Activated CD8-positive, alpha-beta T cell treated with anti-CD3 and anti-CD28 coated beads for 36 hours (primary cell): Measurements from ENCODE around the gene PCDHGB3. TPM values are rescaled to one million over a fixed set of nuclear protein-coding genes. Genes with fewer than 3 reads are reported as not detected.
"Not testable (repeated sequence)": the region's sequence is repeated elsewhere in the genome, so short reads cannot be mapped to it uniquely, and the experiment has no call there.

Source experiments
- ATAC-seq: fragments of 200-7000 bp; cut with Tn5 transposase; one replicate; pipeline ENCODE4 v1.10.0; 2021; ENCODE audit warnings: mild to moderate bottlenecking, moderate library complexity
- CTCF ChIA-PET: fragments of 350-600 bp; sonication (Branson Sonifier 250); formaldehyde crosslinking; loops from one replicate; lab custom pipeline; 2021; ENCODE audit warnings: antibody characterized with exemption; lab: Charles Lee
- POLR2A ChIA-PET: fragments of 350-600 bp; sonication (Branson Sonifier 250); formaldehyde crosslinking; loops from one replicate; lab custom pipeline; 2021; ENCODE audit warnings: antibody characterized with exemption; lab: Charles Lee
- DNase-seq: peaks from one replicate; pipeline ENCODE4 v3.0.0-alpha.2; 2020
- H3K27ac Mint-ChIP-seq: one replicate; pipeline ENCODE4 v1.8.0; 2021; ENCODE audit warnings: mild to moderate bottlenecking, mixed read lengths
- H3K27me3 Mint-ChIP-seq: one replicate; pipeline ENCODE4 v1.8.0; 2021; ENCODE audit warnings: mixed read lengths
- H3K36me3 Mint-ChIP-seq: one replicate; pipeline ENCODE4 v1.8.0; 2021; ENCODE audit warnings: low read depth, mixed read lengths
- H3K4me1 Mint-ChIP-seq: one replicate; pipeline ENCODE4 v1.8.0; 2021; ENCODE audit warnings: low read depth, mixed read lengths
- H3K4me3 Mint-ChIP-seq: one replicate; pipeline ENCODE4 v1.8.0; 2021; ENCODE audit warnings: mild to moderate bottlenecking, moderate library complexity, mixed read lengths
- H3K9me3 Mint-ChIP-seq: one replicate; pipeline ENCODE4 v1.8.0; 2021; ENCODE audit warnings: mixed read lengths
- CTCF ChIP-seq: fragments of 200-600 bp; IDR thresholded peaks from one replicate; pipeline ENCODE4 v1.8.0; 2022; ENCODE audit warnings: antibody characterized with exemption, mild to moderate bottlenecking
- intact Hi-C: fragments of 100-400 bp; cut with micrococcal nuclease; formaldehyde crosslinking; loops from one replicate; pipeline ENCODE4 v1.10.0; 2022
- total RNA-seq, 2 experiments: library from RNA; stranded (reverse); gene quantifications; one replicate each; pipeline ENCODE4 v1.2.3, GENCODE V29; 2021

The PCDHGB3 gene
- total RNA-seq, 2 experiments from 2014 or later = 0.07 to 0.16 TPM

GRCh38 chr5:141397756-141398551, 27.9 kb downstream of the PCDHGB3 start, which contains the start of gene PCDHGB5:
Gene PCDHGB5, plus strand, starts transcription at chr5:141397947. Its CDS starts 181 bp downstream, at chr5:141398128.
- H3K4me3 Mint-ChIP-seq = peak within 1 kb of the TSS; percentile 32
- H3K4me1 Mint-ChIP-seq, H3K27ac Mint-ChIP-seq, intact Hi-C loops: not testable (repeated sequence)
- peaks cover 22% of the 10 kb centered on the region for H3K36me3 Mint-ChIP-seq
- POLR2A ChIA-PET = interaction anchor here (1.0 kb wide), 1 partner anchor 116 kb away, joined by 3 read pairs; no protein-coding TSS in a partner anchor
- ATAC-seq = peak; percentile 88
- TF ChIP-seq CTCF = peak; percentile 59
- peaks cover 24% of the 10 kb centered on the region for H3K9me3 Mint-ChIP-seq
- peak; percentile 52 for DNase-seq
- CTCF ChIA-PET = interaction anchor here (0.7 to 3.6 kb wide), 24 partner anchors 9 to 174 kb away, joined by 3 to 19 read pairs (median 4); partner anchors contain the start of genes PCDHGA10, PCDHGA11, PCDHGA12 and PCDHGA3
- H3K27me3 Mint-ChIP-seq = peaks cover 54% of the 10 kb centered on the region

- Mint-ChIP-seq H3K4me3 (no peak overlapping the region), H3K9me3 (peaks cover 28% of the 10 kb centered on the region), H3K4me1 (no peaks in the 10 kb centered on the region), H3K27me3 (peaks cover 54% of the 10 kb centered on the region), H3K27ac (no peak overlapping the region), H3K36me3 (peaks cover 19% of the 10 kb centered on the region)
- intact Hi-C loops = no loop called here
- no peak for DNase-seq
- POLR2A ChIA-PET = no interaction called here
- CTCF ChIA-PET = interaction anchor here (1.1 to 3.6 kb wide), 12 partner anchors 8 to 169 kb away, joined by 3 to 19 read pairs (median 5); partner anchors contain the start of genes PCDHGA10, PCDHGA11, PCDHGA12 and PCDHGB4
- no peak for TF ChIP-seq CTCF
- no peak for ATAC-seq
Measured at GRCh38 chr5:141398608-141399007, 28.6 kb downstream of the PCDHGB3 start.

GRCh38 chr5:141399555-141400258, 29.7 kb downstream of the PCDHGB3 start:
- H3K36me3 Mint-ChIP-seq = peaks cover 17% of the 10 kb centered on the region
- ChIA-PET CTCF (interaction anchor here (1.6 kb wide), 1 partner anchor 80 kb away, joined by 4 read pairs; no protein-coding TSS in a partner anchor), POLR2A (interaction anchor here (1.1 kb wide), 1 partner anchor 8 kb away, joined by 3 read pairs; no protein-coding TSS in a partner anchor)
- H3K27me3 Mint-ChIP-seq = peaks cover 56% of the 10 kb centered on the region
- no peak overlapping the region for H3K4me3 Mint-ChIP-seq
- H3K27ac Mint-ChIP-seq = no peak overlapping the region
- H3K9me3 Mint-ChIP-seq = peaks cover 24% of the 10 kb centered on the region
- ATAC-seq = no peak
- no peak for TF ChIP-seq CTCF
- no peak for DNase-seq
- H3K4me1 Mint-ChIP-seq = no peaks in the 10 kb centered on the region
- intact Hi-C loops = no loop called here

GRCh38 chr5:141402553-141403243, 32.7 kb downstream of the PCDHGB3 start, which contains the start of gene PCDHGA9:
Gene PCDHGA9, plus strand, starts transcription at chr5:141402778. Its CDS starts 175 bp downstream, at chr5:141402953.
- peak; percentile 42 for ATAC-seq
- ChIA-PET POLR2A (no interaction called here), CTCF (interaction anchor here (0.6 to 2.0 kb wide), 10 partner anchors 10 to 167 kb away, joined by 3 to 19 read pairs (median 4); partner anchors contain the start of genes PCDHB15, PCDHGA10, PCDHGA11 and PCDHGA12)
- peaks cover 27% of the 10 kb centered on the region for H3K9me3 Mint-ChIP-seq
- H3K36me3 Mint-ChIP-seq = peaks cover 20% of the 10 kb centered on the region
- intact Hi-C loops = no loop called here
- DNase-seq = peak; percentile 42
- H3K27ac Mint-ChIP-seq = no peak within 1 kb of the TSS
- H3K4me1 Mint-ChIP-seq = no peaks in the 10 kb centered on the region
- H3K27me3 Mint-ChIP-seq = peaks cover 62% of the 10 kb centered on the region
- peak; percentile 47 for TF ChIP-seq CTCF
- H3K4me3 Mint-ChIP-seq = no peak within 1 kb of the TSS
